Measurements from ENCODE around the gene PCDHGA9.
A peak's percentile ranks its signal among the peaks of the same experiment; 100 is the strongest.

PCDHGA9 gene

GRCh38 chr5:141363952-141364660 is 38.5 kb upstream of the PCDHGA9 start, which contains the start of gene PCDHGA5:
Gene PCDHGA5, plus strand, starts transcription at chr5:141364162. Its CDS starts 169 bp downstream, at chr5:141364331.
- Histone ChIP-seq H2AFZ (ENCODE audit: low read depth) (no peak within 1 kb of the TSS), H3K27ac (no peak within 1 kb of the TSS), H3K4me2 (no peak within 1 kb of the TSS), H4K20me1 (ENCODE audit: insufficient read depth) (no peaks in the 10 kb centered on the region), H3K4me3 (IDR thresholded peaks at IDR 0.05; ENCODE audit: insufficient read depth, low read depth, low read length) (no peak within 1 kb of the TSS), H3K36me3 (ENCODE audit: insufficient read depth) (no peaks in the 10 kb centered on the region), H3K9ac (no peak within 1 kb of the TSS), H3K27me3 (ENCODE audit: insufficient read depth, low read depth) (no peaks in the 10 kb centered on the region), H3K4me1 (ENCODE audit: low read depth, poor library complexity, severe bottlenecking) (no peaks in the 10 kb centered on the region), H3K79me2 (ENCODE audit: insufficient read depth, low read depth) (no peaks in the 10 kb centered on the region)
- TF ChIP-seq CTCF (conservative IDR thresholded peaks at IDR 0.05; ENCODE audit: low read depth, low read length): no peak

DNA sequence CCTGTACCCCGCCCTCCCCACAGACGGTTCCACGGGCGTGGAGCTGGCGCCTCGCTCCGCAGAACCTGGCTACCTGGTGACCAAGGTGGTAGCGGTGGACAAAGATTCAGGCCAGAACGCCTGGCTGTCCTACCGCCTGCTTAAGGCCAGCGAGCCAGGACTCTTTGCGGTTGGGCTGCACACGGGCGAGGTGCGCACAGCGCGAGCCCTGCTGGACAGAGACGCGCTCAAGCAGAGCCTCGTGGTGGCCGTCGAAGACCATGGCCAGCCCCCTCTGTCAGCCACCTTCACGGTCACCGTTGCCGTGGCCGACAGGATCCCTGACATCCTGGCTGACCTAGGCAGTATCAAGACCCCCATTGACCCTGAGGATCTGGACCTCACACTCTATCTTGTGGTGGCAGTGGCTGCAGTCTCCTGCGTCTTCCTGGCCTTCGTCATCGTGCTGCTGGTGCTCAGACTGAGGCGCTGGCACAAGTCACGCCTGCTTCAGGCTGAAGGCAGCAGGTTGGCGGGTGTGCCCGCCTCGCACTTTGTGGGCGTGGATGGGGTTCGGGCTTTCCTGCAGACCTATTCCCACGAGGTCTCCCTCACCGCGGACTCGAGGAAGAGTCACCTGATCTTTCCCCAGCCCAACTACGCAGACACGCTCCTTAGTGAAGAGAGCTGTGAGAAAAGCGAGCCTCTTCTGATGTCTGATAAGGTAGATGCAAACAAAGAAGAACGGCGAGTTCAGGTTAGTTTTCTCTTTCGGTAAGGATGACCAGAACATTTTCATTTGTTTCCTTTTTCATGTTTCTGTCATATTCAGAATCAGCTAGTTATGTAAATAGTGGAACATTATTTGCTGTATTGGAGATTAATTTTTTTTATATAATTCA is 36.3 kb upstream of the PCDHGA9 start:
- Histone ChIP-seq H3K4me2 (no peak overlapping the region), H2AFZ (ENCODE audit: low read depth) (no peak overlapping the region), H3K4me3 (IDR thresholded peaks at IDR 0.05; ENCODE audit: insufficient read depth, low read depth, low read length) (no peak overlapping the region), H3K79me2 (ENCODE audit: insufficient read depth, low read depth) (no peaks in the 10 kb centered on the region), H3K4me1 (ENCODE audit: low read depth, poor library complexity, severe bottlenecking) (no peaks in the 10 kb centered on the region), H3K9ac (no peak overlapping the region), H3K27me3 (ENCODE audit: insufficient read depth, low read depth) (no peaks in the 10 kb centered on the region), H3K36me3 (ENCODE audit: insufficient read depth) (no peaks in the 10 kb centered on the region), H3K27ac (no peak overlapping the region), H4K20me1 (ENCODE audit: insufficient read depth) (no peaks in the 10 kb centered on the region)
- TF ChIP-seq CTCF (conservative IDR thresholded peaks at IDR 0.05; ENCODE audit: low read depth, low read length): no peak

GRCh38 chr5:141369994-141370848 is 32.4 kb upstream of the PCDHGA9 start, which contains the start of gene PCDHGB3:
Gene PCDHGB3, plus strand, starts transcription at chr5:141370242. Its CDS starts 153 bp downstream, at chr5:141370395.
- Histone ChIP-seq H3K4me2 (peak within 1 kb of the TSS; percentile 33; the same call in 1 of the 2 replicates), H3K27ac (no peak within 1 kb of the TSS), H4K20me1 (ENCODE audit: insufficient read depth) (no peaks in the 10 kb centered on the region), H3K79me2 (ENCODE audit: insufficient read depth, low read depth) (no peaks in the 10 kb centered on the region), H3K9ac (no peak within 1 kb of the TSS), H3K4me3 (IDR thresholded peaks at IDR 0.05; ENCODE audit: insufficient read depth, low read depth, low read length) (no peak within 1 kb of the TSS), H3K27me3 (ENCODE audit: insufficient read depth, low read depth) (no peaks in the 10 kb centered on the region), H3K36me3 (ENCODE audit: insufficient read depth) (no peaks in the 10 kb centered on the region), H2AFZ (ENCODE audit: low read depth) (peak within 1 kb of the TSS; percentile 76), H3K4me1 (ENCODE audit: low read depth, poor library complexity, severe bottlenecking) (no peaks in the 10 kb centered on the region)
- peak; percentile 37; the same call in 1 of the 2 replicates for TF ChIP-seq CTCF (conservative IDR thresholded peaks at IDR 0.05; ENCODE audit: low read depth, low read length)

All from KMS-11 (cell line).